CD4-positive, alpha-beta T cell treated with Interleukin-2 at 100 ng/mL for 4 hours (primary cell): ENCODE data around the gene PHF19.

Experiments used
- DNase-seq: peaks from one replicate; pipeline ENCODE4 v3.0.0-alpha.2; 2020; ENCODE audit warnings: low spot score

PHF19 gene

GRCh38 chr9:120913647-120914264 is 36.8 kb upstream of the PHF19 start:
- no peak for DNase-seq

- no peak for DNase-seq
Measured at GRCh38 chr9:120912958-120913646, 36.1 kb upstream of the PHF19 start.

GRCh38 chr9:120911295-120911837 is 34.4 kb upstream of the PHF19 start:
- DNase-seq = no peak

GRCh38 chr9:120910643-120911042 is 33.7 kb upstream of the PHF19 start:
- no peak for DNase-seq

- peak; percentile 80 for DNase-seq
Measured at GRCh38 chr9:120909904-120910303, 32.9 kb upstream of the PHF19 start.

GRCh38 chr9:120905315-120906164 is 28.6 kb upstream of the PHF19 start:
- peak; percentile 52 for DNase-seq

GRCh38 chr9:120904978-120905301 is 28.0 kb upstream of the PHF19 start:
- DNase-seq = no peak

GRCh38 chr9:120904061-120904977 is 27.3 kb upstream of the PHF19 start:
- peak; percentile 64 for DNase-seq

- DNase-seq = no peak
Measured at GRCh38 chr9:120902569-120903535, 25.9 kb upstream of the PHF19 start.

GRCh38 chr9:120901755-120902568 is 25.0 kb upstream of the PHF19 start:
- no peak for DNase-seq

GRCh38 chr9:120900824-120901223 is 23.8 kb upstream of the PHF19 start:
- DNase-seq = no peak

- no peak for DNase-seq
Measured at GRCh38 chr9:120899490-120900068, 22.6 kb upstream of the PHF19 start.

- DNase-seq = no peak
Measured at GRCh38 chr9:120898396-120898795, 21.4 kb upstream of the PHF19 start.

- no peak for DNase-seq
Measured at GRCh38 chr9:120895951-120896350, 19.0 kb upstream of the PHF19 start.

GRCh38 chr9:120894321-120895148 is 17.5 kb upstream of the PHF19 start:
- no peak for DNase-seq

- no peak for DNase-seq
Measured at GRCh38 chr9:120893611-120894307, 16.8 kb upstream of the PHF19 start.

GRCh38 chr9:120892748-120893610 is 16.0 kb upstream of the PHF19 start:
- peak; percentile 88 for DNase-seq
